ENCODE results near the gene USE1. TPM values are rescaled to one million over a fixed set of nuclear protein-coding genes. Genes with fewer than 3 reads are reported as not detected.

Gene USE1
- total RNA-seq, 4 donors from 2014 or later = 11.5 to 43.5 (median 22.2) TPM

DNA sequence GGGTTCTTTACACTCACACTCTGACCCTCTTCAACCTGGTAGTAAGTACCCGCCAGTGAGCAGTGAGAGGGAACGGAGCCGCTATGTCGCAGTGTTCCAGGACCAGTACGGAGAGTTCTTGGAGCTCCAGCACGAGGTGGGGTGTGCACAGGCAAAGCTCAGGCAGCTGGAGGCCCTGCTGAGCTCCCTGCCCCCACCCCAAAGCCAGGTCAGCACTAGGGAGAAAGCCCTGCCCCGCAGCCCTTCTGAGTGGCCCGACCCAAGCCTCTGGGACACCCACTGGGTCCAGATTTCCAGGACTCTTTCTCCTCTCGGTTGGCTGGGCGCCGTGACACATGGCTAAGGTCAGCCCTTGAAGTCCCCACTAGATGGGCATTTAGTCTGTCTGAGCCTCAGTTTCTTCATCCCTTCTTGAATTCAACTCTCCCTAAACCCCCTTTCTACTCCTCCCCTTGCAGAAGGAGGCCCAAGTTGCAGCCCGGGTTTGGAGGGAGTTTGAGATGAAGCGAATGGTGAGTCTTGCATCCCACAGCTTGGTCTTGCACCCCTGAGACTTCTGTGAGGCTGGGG lies 12.7 kb downstream of the USE1 start:
- no peak overlapping the region for H3K4me3 ChIP-seq

DNA sequence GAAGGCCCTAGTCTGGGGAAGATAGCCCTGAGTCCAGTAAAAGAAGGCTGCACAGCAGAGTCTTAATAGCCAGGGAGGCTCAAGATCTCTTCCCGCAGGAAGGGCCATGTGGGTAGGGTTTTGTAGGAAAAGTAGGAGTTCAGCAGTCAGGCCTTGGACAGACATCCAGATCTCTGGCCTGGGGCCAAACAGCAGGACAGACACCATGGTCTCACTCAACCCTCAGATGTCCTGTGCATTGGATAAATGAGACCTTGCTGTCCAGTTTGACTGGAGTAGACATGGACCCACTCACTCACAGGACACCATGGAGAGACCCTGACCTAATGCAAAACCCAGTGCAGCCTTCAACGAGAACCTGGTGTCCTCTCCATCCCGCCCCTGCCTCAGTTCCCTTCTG lies 14.7 kb downstream of the USE1 start:
- no peak for DNase-seq
- Histone ChIP-seq H3K36me3 (no peaks in the 10 kb centered on the region), H3K4me1 (peaks cover 0 to 11% of the 10 kb centered on the region in 2 donors), H3K27ac (no peak overlapping the region), H3K27me3 (no peaks in the 10 kb centered on the region), H3K4me3 (no peak overlapping the region), H3K9me3 (no peaks in the 10 kb centered on the region)
- no peak for TF ChIP-seq POLR2A (IDR thresholded peaks at IDR 0.05)
- TF ChIP-seq, protein P1, sequence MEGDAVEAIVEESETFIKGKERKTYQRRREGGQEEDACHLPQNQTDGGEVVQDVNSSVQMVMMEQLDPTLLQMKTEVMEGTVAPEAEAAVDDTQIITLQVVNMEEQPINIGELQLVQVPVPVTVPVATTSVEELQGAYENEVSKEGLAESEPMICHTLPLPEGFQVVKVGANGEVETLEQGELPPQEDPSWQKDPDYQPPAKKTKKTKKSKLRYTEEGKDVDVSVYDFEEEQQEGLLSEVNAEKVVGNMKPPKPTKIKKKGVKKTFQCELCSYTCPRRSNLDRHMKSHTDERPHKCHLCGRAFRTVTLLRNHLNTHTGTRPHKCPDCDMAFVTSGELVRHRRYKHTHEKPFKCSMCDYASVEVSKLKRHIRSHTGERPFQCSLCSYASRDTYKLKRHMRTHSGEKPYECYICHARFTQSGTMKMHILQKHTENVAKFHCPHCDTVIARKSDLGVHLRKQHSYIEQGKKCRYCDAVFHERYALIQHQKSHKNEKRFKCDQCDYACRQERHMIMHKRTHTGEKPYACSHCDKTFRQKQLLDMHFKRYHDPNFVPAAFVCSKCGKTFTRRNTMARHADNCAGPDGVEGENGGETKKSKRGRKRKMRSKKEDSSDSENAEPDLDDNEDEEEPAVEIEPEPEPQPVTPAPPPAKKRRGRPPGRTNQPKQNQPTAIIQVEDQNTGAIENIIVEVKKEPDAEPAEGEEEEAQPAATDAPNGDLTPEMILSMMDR (IDR thresholded peaks at IDR 0.05) = no peak
- intact Hi-C loops (cut with DNase I; ENCODE audit: low total_unique reads) = no loop called here

More for the DNA sequence above, 12.7 kb downstream of the USE1 start:
- Histone ChIP-seq H3K9me3 (no peaks in the 10 kb centered on the region), H3K36me3 (no peaks in the 10 kb centered on the region), H3K27me3 (no peaks in the 10 kb centered on the region), H3K27ac (peak overlapping the region in 1 of 2 donors; percentile 92), H3K4me1 (peaks cover 0 to 4% of the 10 kb centered on the region in 2 donors)
- no peak for TF ChIP-seq POLR2A (IDR thresholded peaks at IDR 0.05)
- TF ChIP-seq, protein P1 (IDR thresholded peaks at IDR 0.05) = no peak
- DNase-seq = no peak
- intact Hi-C loops (cut with DNase I; ENCODE audit: low total_unique reads) = no loop called here

DNA sequence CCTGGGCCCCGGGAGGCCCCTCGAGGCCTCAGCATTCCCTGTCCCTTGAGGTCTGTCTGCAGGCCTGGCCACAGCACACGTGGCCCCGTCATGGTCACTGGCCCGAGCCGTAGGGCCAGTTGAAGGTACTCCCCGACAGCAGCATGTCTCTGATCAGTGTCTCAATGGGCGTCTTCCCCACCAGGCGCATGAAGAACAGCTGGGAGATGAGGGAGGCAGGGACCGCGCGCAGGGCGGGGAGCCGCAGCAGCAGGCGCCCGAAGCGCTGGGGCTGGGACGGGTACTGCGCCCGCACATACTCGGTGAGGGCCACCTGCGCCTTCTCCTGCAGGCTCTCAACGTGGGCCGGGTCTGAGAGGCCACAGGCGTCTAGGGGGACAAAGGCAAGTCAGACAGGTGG lies 17.1 kb downstream of the USE1 start:
- no peak overlapping the region for H3K27ac ChIP-seq
- H3K27me3 ChIP-seq = no peaks in the 10 kb centered on the region
- peaks cover 5 to 13% of the 10 kb centered on the region in 2 donors for H3K4me1 ChIP-seq
- H3K9me3 ChIP-seq = no peaks in the 10 kb centered on the region
- intact Hi-C loops (cut with DNase I; ENCODE audit: low total_unique reads) = no loop called here
- TF ChIP-seq POLR2A (IDR thresholded peaks at IDR 0.05) = no peak
- TF ChIP-seq, protein P1 (IDR thresholded peaks at IDR 0.05) = no peak
- no peak for DNase-seq
- no peaks in the 10 kb centered on the region for H3K36me3 ChIP-seq
- no peak overlapping the region for H3K4me3 ChIP-seq

DNA sequence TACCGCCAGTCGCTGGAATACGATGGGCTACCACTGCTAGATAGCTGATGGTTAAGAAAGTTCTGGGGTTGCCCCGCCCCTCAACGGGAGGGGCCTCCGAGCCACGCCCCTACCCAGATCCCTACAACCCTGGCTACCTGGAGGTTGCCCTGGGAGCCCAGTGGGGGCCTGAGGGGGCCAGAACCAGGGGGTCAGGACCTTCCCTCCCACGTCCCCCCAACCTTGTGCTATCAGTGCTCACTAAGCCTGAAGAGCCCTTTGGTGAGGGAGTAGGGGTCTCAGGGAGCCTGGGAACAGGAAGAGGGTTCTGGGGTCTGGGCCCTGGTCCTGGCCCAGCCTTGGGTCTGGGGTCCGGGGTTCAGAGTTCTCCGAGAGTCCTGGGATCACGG lies 19.7 kb downstream of the USE1 start:
- TF ChIP-seq POLR2A (IDR thresholded peaks at IDR 0.05) = peak in 1 of 2 donors; percentile 6
- TF ChIP-seq, protein P1 (IDR thresholded peaks at IDR 0.05) = no peak
- H3K4me3 ChIP-seq = peak overlapping the region; percentile 6 to 44
- peak; percentile 64 to 70 for DNase-seq
- H3K9me3 ChIP-seq = no peaks in the 10 kb centered on the region
- no peaks in the 10 kb centered on the region for H3K36me3 ChIP-seq
- peak overlapping the region; percentile 51 to 81 for H3K27ac ChIP-seq
- no peaks in the 10 kb centered on the region for H3K27me3 ChIP-seq
- intact Hi-C loops (cut with DNase I; ENCODE audit: low total_unique reads) = no loop called here
- peaks cover 5 to 13% of the 10 kb centered on the region in 2 donors for H3K4me1 ChIP-seq

DNA sequence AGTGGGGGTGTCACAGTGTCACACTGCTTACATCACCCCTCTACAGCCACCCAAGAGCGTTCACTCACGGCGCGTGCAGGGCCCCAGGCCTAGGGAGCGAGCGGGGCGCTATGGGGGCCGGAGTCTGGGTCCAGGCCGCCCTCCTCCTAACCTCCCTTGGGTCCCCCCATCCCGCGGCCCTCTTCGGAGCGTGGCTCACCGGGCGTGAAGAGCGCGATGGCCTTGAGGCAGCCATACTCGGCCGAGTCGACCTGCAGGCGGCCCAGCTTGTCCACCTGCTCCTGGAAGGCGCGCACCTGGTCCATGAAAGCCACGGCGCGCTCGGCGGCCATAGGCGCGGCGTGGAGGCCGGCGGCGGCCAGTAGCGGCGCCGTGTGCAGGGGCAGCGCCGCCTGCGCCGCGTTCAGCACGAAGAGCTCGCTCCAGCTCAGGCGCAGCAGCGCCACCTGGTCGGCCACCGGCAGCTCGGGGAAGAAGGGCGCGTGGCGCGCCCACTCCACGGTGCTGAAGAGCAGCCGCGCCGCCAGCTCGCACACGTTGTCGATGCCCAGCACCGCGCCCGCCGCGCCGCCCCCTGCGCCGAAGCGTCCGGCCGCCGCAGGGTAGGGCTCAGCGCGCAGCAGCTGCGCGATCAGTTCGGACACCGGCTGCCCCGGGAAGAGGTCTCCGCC lies 20.3 kb downstream of the USE1 start:
- no peaks in the 10 kb centered on the region for H3K36me3 ChIP-seq
- H3K27me3 ChIP-seq = no peaks in the 10 kb centered on the region
- H3K9me3 ChIP-seq = no peaks in the 10 kb centered on the region
- H3K4me1 ChIP-seq = peaks cover 5 to 13% of the 10 kb centered on the region in 2 donors
- TF ChIP-seq POLR2A (IDR thresholded peaks at IDR 0.05) = peak in 1 of 2 donors; percentile 13
- TF ChIP-seq, protein P1 (IDR thresholded peaks at IDR 0.05) = peak; percentile 49 to 80 (median 75)
- H3K4me3 ChIP-seq = peak overlapping the region; percentile 6 to 44
- intact Hi-C loops (cut with DNase I; ENCODE audit: low total_unique reads) = no loop called here
- peak overlapping the region; percentile 51 to 81 for H3K27ac ChIP-seq
- peak; percentile 62 to 72 for DNase-seq

Measured in uterus (tissue), 4 donors.